GM19025 (cell line): Measurements from ENCODE around the gene ACOXL.
"Not testable (repeated sequence)": the region's sequence is repeated elsewhere in the genome, so short reads cannot be mapped to it uniquely, and the experiment has no call there.

Experiments used
- ATAC-seq: cut with Tn5 transposase; IDR thresholded peaks from one replicate; pipeline ENCODE4 v1.9.1; 2021; ENCODE audit warnings: mild to moderate bottlenecking, low read depth, moderate library complexity; ENCODE audit not compliant: unreplicated experiment

The ACOXL gene

DNA sequence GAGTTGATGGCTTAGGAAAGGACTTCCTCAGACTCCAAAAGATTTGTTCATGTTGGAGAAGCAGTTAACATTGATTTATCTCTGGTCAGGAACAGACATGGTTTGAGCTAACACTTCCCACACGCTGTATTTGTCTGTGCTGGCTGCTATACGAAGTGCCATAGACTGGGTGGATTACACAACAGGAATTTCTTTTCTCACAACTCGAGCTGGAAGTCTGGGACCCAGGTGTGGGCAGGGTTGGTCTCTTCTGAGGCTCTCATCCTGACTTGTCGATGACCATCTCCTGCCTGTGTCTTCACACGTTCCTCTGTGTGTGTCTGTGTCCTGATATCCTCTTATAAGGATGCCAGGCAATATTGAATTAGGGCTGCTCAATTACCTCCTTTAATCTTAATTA is 224.9 kb downstream of the ACOXL start:
- ATAC-seq: no peak

DNA sequence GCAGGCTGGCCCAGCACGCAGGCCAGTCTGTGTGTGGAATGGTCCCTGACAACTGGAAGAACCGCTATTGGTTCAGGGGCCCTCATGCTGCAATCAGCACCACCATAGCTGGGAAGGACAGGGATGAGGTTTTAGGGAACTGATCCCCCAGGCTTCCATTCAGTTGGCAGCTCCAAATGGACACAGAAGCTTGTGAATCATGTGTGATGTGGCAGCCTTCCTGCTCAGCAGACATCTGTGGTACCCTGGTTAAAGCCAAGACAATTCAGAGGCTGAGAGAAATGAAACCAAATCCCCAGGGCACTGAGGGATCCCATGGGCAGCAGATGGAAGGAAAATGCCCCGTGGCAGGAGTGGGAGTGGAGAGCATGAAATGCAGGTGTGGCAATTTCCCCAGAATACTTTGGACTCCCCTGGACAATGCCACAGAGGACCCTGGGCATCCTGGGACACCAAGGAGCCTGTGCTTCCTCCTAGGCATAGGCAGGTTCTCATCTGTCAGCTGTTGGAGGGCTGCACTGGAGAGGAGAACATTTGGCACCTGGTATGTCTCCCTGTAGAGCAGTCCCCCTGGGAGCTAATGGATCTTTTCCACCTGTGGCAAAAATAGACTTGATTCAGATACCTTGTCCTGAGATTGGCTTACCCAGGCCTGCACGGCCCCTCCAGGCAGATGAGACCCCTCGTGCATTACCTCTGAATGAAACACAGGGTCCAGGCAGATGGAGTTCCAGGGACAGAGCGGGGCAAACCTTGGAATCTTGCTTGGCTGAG is 226.2 kb downstream of the ACOXL start:
- ATAC-seq: no peak

DNA sequence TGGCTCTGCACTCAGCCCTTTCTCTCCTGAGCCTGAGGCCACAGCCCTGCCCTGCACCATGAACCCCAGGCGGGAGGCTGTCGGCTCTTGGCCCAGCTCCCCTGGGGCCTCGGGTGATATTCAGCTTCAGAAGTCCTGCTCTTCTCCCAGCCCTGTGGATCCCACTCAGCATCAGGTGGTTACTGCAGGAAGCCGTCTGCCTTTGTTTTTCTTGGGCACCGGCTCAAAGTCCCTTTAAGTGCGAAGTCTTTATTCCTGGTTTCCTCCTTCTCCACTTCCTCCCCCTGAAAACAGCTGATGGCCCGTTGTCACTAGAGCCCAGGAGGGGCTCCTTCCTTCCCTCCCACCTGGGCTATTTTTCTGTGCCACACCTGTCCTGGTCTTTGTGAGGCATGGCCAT is 226.8 kb downstream of the ACOXL start:
- ATAC-seq: no peak

DNA sequence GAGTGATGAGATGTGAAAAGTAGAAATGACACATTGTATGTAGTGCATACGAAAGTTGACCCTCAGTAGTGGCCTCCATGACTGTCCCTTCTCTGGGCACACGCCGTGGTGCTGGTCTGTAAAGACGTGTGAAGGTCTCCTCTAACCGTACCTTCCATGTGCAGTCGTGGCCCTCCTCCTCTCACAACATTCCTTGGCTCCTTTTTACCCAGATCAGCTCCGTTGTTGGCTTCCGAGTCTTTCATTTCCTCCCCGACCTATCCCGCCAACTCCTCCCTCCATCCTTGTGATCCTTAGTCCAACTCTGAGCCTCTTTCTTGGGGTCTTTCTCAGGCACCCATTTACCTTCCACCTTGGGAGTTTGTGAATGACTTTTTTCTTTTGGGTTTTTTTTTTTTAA is 227.9 kb downstream of the ACOXL start:
- ATAC-seq: no peak

DNA sequence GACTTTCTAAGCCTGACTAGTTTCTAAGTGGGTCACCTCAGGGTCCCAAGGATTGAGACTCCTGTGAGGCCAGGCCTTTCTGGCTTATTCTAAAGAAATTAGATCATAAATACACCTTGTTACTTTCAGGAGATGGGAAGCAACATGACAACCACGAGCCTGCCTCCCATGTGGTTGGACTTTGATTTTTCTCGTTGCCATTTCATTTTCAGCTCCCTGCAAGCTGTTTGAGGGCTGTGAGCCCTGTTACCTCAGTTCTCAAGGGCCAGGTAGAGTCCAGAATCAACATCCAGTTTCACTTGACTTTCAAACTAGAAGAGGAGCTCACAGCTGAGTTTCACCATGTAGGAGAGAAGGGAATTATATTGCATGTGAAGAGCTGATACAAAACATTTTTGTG is 228.6 kb downstream of the ACOXL start:
- ATAC-seq: no peak

DNA sequence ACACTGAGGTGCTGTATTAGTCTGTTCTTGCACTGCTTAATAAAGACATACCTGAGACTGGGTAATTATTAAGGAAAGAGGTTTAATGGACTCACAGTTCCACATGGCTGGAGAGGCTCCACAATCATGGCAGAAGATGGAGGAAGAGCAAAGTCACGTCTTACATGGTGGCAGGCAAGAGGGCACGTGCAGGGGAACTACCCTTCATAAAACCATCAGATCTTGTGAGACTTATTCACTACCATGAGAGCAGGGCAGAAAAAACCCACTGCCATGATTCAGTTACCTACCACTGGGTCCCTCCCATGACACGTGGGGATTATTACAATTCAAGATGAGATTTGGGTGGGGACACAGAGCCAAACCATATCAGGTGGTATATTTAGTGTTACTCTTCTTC is 229.3 kb downstream of the ACOXL start:
- ATAC-seq: not testable (repeated sequence)

DNA sequence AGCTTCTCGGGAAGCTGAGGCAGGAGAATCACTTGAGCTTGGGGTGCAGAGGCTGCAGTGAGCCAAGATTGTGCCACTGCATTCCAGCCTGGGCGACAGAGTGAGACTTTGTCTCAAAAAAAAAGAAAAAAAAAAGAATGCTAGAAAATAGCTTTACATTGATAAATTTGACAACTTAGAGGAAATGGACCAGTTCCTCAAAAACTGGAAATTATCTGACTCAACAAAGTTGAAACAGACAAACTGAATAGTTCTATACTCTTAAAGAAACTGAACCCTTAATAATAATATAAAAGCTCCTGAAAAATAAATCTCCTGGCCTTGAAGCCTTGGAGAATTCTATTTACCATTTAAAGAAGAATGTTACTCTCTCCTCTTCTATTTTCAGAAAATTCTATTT is 237.3 kb downstream of the ACOXL start:
- no peak for ATAC-seq

DNA sequence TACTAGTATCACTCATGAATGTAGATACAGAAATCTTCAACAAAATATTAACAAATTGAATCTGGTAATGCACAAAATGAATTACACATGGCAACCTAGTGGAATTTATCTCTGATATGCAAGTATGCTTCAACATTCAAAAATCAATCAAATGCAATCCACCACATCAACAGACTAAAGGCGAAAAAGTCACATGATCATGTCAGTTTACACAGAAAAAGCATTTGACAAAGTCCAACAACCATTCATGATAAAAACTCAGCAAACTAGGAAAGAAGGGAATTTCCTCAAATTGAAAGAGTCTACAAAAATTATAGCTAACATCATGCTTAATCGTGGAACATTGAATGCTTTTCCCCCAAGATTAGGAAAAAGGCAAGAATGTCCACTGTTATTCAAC is 237.8 kb downstream of the ACOXL start:
- no peak for ATAC-seq

DNA sequence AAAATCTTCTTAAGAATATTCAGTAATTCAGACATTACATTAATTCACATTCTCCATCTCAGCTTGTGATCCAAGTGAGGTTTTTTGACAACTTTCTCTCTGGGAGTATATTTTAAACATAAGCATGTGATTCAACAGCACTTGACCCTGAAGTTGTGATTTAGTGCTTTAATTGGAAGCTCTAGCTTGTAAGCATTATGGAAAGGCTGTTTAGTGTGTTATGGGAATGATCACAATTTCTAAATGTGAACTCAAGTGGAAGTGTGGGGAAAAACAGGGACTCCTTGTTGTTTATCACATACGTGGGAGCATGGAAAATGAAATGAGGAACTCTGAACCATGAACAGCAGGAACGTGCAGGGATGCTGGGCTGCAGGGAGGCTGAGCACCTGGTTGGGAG is 239.4 kb downstream of the ACOXL start:
- no peak for ATAC-seq

DNA sequence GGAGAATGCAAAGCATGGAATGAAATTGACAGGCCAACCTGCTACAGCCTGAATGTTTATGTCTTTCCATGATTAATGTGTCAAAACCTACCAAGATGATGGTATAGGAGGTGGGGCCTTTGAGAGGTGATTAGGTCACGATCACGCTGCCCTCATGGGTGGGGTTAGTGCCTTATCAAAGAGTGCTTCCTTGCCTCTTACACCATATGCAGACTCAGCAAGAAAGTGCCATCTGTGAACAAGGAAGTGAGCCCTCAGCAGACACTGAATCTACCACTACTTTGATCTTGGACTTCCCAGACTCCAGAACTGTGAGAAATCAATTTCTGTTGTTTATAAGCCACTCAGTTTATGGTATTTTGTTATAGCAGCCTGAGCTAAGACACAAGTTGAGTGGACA is 240.9 kb downstream of the ACOXL start:
- ATAC-seq: no peak

DNA sequence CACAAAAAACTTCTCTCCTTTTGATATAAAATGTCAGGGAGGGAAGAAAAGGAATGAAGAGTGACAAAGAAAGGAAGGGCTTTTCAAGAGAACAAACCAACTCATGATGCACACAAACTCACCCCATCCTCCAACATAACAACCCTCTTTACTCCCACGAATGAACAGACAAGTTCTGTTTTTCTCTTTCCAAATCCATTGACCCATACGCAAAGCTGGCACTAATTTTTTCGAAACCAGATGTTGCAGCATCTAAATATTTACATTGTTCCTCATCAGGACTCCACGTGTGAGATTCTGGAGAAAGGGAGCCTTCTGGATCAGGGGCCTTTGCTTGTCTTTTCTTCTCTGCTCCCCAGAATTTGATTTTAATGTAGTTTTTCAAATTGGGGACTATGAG is 245.0 kb downstream of the ACOXL start:
- ATAC-seq: no peak

DNA sequence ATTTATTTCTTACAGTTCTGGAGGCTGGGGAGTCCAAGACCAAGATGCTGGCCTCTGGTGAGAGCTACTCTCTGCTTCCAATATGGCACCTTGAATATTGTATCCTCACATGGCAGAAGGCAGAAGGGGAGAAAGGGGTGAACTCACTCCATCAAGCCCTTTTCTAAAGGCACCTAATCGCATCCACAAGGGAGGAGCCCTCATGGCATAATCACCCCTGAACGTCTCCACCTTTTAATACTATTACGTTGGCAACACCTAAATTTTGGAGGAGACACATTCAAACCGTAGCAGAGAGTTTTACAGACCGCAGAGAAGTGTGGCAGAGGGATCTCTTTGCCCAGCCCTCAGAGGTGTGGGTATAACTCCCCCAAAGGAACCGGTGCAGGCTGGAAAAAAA is 245.8 kb downstream of the ACOXL start:
- ATAC-seq: no peak

DNA sequence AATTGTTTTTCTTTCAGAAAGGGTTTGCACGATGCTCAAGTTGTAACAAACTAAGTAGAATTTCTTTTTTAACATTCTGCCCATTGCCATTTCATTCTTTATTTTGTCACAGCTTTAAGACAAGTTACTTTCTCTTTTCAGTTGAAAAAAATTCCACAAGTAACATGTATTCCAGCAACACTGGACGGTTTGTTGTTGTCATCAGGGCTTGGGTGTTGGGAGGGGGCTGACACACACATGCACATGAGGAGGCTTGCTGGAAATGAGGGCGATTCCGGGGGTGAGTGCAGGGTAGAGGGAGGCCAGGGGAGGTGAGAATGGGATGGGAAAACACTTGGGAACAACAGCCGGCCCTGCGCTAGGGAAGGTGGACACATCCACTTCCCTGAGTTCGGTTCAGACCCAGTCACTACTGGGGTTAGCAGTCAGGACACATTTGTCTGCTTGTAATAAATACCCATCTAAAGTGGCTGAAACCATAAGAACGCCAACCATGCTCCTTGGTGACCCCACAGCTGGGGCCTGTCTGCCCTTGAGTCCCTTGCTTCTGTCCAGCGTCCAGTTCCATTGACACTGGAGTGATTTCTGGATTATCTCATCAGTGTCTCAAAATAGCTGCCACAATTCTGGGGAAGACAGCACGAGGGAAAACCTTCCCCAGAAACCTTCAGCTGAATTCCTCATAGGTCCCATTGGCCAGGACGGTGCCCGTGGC is 246.5 kb downstream of the ACOXL start:
- no peak for ATAC-seq

DNA sequence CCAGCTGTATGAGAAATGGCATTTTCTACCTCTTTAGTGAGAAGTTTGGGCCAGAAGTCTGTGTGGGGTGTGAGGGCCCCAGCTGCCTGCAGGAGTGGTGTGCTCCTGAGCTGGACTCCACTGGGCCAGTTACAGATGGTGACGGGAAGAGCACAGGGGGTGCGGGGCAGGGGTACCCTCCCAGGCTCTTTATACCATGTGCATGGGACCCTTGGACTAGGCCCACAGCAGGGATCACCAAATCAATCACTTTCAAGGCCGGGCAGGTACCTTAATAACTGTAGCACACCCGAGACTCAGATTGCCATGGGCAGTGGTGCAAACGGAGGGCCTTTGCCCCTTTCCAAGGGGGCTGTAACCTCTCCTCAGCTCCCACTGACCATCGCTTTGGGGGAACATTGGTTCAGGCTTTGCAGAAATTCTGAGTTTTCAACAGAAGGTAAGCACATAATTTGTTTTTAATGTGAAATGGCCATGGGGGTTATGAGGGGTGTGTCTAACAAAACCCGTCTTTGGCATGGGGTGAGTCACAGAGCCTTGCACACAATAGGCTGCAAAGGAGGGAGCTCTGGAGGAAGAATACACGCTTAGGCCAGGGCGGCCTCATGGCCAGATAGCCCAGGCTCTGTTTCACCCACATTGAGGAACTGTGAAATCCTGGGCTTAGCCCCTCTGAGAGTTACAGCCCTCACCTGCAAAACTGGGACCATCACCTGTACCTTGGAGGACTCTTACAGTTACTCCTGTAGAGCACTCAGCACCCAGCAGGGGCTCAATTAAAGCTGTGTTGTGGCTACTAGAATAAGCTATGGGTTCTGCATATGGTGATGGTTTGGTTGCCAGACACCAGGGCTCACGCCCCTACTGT is 247.3 kb downstream of the ACOXL start:
- no peak for ATAC-seq

DNA sequence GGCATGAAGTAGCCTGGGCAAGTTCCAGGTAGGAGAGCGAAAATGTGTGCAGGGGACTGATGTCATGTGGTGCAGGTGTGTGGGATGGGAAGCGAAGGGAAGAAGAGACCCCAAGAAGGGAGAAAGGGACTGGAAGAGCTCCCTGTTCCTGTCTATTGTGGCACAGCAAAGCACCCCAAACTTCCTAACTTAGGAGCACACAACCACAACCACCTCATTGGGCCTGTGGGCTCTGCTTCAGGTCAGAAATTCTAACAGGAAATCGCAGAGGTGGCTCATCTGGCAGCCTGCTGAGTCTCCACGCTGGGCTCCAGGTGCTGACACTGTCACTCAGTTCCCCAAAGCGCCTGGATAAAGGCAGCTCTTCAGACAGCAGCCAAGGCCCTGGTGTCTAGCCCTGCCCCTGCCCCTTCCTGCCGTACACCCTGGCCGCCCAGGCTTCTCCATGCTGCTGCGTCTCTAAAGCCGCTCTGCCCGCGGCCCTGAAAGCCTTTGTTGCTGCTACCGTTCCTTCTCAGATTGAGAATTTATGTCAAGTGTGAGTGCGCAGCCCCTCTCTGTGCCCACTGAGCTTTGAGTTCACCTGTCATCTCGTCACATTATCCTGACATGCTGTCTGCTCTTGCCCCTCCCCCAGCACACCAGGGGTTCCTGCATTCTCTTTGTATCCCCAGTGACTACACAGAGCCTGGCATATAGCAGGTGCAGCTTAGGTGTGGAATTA is 248.1 kb downstream of the ACOXL start:
- ATAC-seq: no peak

DNA sequence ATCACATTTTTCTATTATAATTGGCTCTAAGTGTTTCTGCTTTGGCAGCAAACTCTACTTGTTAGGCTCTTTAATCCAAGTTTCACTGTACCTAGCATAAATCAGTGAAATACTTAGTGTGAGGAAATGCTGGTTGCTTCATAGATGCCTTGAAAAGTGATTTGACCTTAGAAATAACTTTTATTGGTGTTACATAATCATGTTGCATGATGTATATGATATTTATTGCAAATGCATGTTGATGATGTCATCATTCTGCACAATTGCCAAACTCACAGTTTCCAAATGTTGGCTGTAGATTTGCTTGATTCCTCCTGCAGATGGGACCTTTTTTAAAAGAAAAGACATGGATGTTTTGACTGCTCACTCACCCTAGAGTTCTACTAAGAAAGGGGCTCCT is 250.8 kb downstream of the ACOXL start:
- ATAC-seq: no peak

DNA sequence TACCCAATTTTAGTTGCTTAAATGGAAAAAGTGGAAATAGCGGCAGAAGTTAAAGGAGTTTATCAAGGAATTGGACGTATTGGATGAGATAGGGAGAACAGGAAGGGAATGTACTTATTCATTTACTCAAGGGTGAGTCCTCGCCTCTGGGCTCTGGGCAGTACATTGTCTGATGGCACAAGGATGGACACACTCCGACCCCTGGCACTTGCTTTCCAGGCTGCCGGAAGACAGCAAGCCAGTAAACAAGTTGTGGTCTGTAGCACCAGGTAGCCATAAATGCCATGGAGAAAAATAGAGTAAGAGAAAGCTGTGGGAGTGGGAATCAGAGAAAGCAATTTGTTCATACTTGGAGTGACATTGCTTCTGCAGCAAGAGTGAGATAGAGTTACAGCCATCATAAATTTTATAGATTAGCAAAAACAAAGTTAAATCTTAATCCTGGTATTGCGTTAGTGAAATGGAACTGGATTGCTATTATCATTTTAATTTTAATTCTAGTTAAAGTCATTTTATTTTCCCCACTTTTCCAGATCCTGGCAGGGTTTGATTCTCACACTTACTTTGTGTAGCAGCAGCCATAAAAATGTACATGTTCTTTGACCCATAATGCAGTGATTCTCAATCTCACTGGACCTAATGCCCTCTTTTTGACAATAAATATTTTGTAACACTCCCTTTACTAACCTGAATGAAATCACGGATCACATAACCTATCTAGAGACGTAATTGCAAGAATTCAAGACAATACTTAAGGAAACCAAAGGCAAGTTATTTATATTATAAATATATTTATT is 252.5 kb downstream of the ACOXL start:
- ATAC-seq: no peak

DNA sequence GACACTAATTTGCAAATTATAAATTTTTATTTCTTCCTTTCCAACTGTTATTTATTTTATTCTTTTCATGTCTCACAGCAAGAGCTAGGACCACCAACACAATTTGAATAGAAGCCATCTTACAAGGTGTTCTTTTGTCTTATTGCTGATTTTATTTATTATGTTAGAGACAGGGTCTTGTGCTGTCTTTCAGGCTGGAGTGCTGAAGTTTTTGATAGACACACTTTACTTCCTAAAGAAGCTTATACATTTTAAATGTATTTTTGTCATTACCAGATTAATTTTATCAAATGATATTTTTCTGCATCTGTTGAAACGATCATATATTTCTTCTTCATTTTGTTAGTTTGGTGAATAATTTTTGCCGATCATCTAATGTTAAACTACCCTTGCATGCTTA is 258.1 kb downstream of the ACOXL start:
- ATAC-seq: no peak

DNA sequence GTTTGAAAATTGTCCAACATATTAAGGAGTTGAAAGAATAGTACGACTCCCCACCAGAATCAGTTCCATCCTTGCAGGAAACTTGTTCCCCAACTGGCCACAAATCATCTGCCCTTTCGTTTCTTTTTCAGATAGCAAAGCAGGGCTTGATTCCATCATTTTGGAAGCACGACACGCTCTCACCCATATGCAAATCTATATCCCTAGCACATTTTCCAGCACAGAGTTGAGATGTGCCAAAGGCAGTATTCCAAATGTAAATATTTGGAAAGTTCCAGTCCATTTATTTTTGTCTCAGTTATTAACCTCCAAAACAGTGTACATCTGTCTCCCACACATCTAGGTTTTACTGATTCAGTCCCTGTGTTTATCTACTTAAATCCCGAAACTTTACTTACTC is 259.5 kb downstream of the ACOXL start:
- no peak for ATAC-seq

DNA sequence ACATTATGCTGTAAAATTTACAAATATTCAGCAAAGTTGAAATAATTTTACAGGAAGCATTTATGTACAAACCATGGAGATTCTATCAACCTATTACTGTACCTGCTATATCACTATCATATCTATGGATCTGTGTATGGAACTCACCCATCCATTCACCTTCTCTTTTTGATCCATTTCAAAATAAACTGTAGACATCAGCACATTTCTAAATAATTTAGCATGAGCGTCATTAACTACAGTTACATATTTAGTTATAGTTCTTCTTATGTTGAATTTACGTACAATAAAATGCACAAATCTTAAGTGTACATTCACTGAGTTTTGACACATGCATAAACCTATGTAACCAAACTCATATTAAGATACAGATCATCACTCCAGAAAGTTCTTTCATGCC is 260.5 kb downstream of the ACOXL start:
- ATAC-seq: no peak
